ENCODE results near the gene KRR1. TPM values are rescaled to one million over a fixed set of nuclear protein-coding genes. Genes with fewer than 3 reads are reported as not detected.
"Not testable (repeated sequence)": the region's sequence is repeated elsewhere in the genome, so short reads cannot be mapped to it uniquely, and the experiment has no call there.

KRR1 gene
- total RNA-seq, 2 experiments from 2014 or later = 144 to 148 TPM

- intact Hi-C loops (cut with DNase I, micrococcal nuclease); H3K4me3 ChIP-seq (ENCODE audit: low read length); H3K27ac ChIP-seq (ENCODE audit: low read depth in 1 of 2, low read length in 2 of 2); H3K27me3 ChIP-seq (ENCODE audit: control insufficient read depth in 1 of 2, insufficient read depth in 2 of 2, low read length in 2 of 2); H3K9me3 ChIP-seq (ENCODE audit: control insufficient read depth in 1 of 2, insufficient read depth in 1 of 2, low read length in 2 of 2); H3K27ac Mint-ChIP-seq; ATAC-seq (ENCODE audit: poor library complexity); H3K36me3 Mint-ChIP-seq (ENCODE audit: low read depth); H3K36me3 ChIP-seq (ENCODE audit: insufficient read depth, low read length); DNase-seq; H3K4me3 Mint-ChIP-seq; H3K9me3 Mint-ChIP-seq: not testable (repeated sequence)
- POLR2A ChIA-PET = interaction anchor here (0.7 to 1.0 kb wide), 3 partner anchors 12 to 1653 kb away, joined by 3 read pairs; partner anchors contain the start of gene GLIPR1
- Mint-ChIP-seq H3K27me3 (peaks cover 14% of the 10 kb centered on the region), H3K4me1 (ENCODE audit: low read depth) (peaks cover 15% of the 10 kb centered on the region)
- CTCF ChIA-PET = interaction anchor here (1.5 kb wide), 1 partner anchor 107 kb away, joined by 3 read pairs; the partner anchor contains the start of gene GLIPR1L1
- H3K4me1 ChIP-seq (ENCODE audit: insufficient read depth, low read length) = peaks cover 13% of the 10 kb centered on the region
Observed at GRCh38 chr12:75441687-75442449, 69.5 kb downstream of the KRR1 start.

Other genes starting within 250 kb of the KRR1 start
- gene CAPS2, start 181.3 kb downstream of the KRR1 start, total RNA-seq = 1 to 10 TPM; 1.3 to 1.9 TPM
- not detected for gene GLIPR1L1, start 176.9 kb downstream of the KRR1 start, total RNA-seq
- gene GLIPR1L2, start 120.5 kb downstream of the KRR1 start, total RNA-seq = under 1 TPM; 0.44 to 0.56 TPM
- 10 to 100 TPM; 41.3 to 47.7 TPM for gene GLIPR1, start 30.9 kb downstream of the KRR1 start, total RNA-seq